NCI-H2081 (cell line): ENCODE results near the gene ENOPH1.

Experiments used
- DNase-seq, 2 experiments: peaks; one replicate each; lab custom pipeline; 2025; lab: John Stamatoyannopoulos, UW

Gene ENOPH1

DNA sequence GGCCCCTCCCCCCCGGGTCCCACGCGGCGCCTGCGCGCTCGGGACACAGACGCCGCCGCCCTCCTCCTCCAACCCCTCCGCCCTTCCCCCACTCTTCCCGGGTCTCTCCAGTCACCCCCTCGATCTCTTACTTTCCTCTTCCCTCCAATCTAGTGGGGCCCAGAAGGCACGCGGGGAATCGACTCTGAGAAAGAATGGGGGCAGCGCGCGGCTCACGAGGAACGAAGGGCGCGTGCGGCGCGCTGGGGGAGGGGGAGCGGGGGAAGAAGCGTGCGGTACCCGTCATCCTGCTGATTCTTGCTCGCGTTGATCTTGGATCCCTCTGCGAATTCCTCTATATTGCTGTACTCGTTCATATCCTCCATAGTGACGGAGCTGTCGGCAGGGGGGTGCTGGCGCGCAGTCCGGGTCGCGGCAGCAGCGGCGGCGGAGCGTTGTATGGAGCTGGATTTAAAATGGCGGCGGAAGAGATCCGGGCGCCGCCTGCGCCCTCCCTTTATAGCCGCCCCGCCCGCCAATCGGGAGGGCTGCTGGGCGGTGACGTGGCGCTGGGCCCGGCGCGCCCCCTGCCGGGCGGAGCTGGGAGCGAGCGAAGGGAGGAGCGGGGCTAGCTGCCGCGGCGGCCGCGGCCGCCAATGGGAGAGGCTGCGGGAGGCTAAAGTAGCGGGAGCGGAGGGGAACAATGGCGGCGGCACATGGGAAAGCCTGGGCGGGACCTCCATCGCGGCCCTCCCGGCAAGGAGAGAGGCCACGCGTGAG lies 1.2 kb upstream of the ENOPH1 start:
- DNase-seq: peak; percentile 82 to 88

GRCh38 chr4:82429728-82430192 lies 630 bp upstream of the ENOPH1 start:
- DNase-seq: peak in 1 of 2 experiments; percentile 69

GRCh38 chr4:82430964-82431745 lies 765 bp downstream of the ENOPH1 start:
- peak; percentile 41 to 51 for DNase-seq

- no peak for DNase-seq
These were observed 1.4 kb downstream of the ENOPH1 start for GRCh38 chr4:82431831-82432230.

DNA sequence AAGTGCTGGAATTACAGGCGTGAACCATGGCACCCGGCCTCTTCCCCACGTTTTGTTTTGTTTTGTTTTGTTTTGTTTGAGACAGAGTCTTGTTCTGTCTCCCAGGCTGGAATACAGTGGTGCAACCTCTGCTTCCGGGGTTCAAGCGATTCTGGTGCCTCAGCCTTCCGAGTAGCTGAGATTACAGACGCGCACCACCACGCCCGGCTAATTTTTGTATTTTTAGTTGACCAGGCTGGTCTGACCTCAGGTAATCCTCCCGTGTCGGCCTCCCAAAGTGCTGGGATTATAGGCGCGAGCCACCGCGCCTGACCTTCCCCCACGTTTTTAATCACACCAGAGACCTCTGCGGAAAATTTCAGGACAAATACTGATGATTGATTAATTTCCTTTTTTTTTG lies 2.2 kb downstream of the ENOPH1 start:
- DNase-seq: no peak

DNA sequence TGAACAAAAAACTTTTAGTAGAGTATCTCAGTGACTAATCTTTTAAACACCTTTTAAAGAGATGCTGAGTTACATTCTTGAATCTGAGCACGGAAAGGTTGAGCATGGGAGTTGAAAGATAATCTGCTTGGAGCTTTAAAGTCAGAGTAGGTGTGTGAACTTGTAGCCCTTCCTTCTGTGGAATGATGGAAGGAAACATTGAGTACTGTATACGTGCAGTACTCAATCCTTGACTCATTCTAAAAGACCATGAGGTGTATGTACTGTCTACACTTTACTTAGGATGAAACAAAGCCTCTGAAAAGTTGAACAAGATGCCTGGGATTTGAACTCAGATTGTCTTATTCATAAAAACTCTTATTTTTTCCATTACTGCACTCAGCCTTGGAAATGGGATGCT lies 3.4 kb downstream of the ENOPH1 start:
- DNase-seq: no peak

- DNase-seq: no peak
These were observed 4.6 kb downstream of the ENOPH1 start for GRCh38 chr4:82434949-82435348.

DNA sequence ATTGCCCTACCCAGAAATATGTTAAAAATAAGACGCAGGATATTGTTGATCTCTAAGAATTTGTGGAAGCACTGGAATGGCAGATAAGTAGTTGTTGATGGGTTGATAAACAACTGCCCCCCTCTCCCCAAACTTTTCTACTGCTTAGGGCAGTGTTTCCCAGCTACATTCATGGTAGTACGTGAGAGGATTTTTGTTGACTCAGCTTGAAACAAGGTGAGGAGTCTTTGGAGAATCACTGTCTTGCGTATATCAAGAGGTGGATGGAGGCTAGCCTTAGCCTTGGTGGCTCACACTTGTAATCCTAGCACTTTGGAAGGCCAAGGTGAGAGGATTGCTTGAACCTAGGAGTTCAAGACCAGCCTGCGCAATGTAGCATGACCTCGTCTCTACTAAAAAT lies 5.7 kb downstream of the ENOPH1 start:
- no peak for DNase-seq

DNA sequence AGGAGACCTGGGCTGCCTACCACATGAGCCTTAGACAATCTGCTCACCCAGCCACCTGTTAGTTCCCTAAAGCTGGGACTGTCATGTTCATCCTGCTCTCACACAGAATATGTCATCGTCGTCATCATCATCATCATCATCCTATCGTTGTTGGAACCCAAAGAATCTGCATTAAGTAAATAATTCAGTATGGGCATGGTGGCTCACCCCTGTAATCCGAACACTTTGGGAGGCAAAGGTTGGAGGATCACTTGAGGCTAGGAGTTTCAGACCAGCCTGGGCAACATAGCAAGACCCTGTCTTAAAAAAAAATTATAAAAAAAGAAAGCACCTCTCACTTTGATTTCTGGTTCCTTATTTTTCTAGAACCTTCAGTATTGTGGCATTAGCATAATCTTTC lies 6.4 kb downstream of the ENOPH1 start:
- no peak for DNase-seq

GRCh38 chr4:82437285-82438005 lies 7.1 kb downstream of the ENOPH1 start:
- no peak for DNase-seq

- no peak for DNase-seq
These were observed 8.7 kb downstream of the ENOPH1 start for GRCh38 chr4:82439088-82439487.

- no peak for DNase-seq
These were observed 17.5 kb downstream of the ENOPH1 start for GRCh38 chr4:82447886-82448285.

GRCh38 chr4:82450966-82451755 lies 20.8 kb downstream of the ENOPH1 start:
- no peak for DNase-seq

- DNase-seq: no peak
These were observed 21.6 kb downstream of the ENOPH1 start for GRCh38 chr4:82452026-82452425.

GRCh38 chr4:82457266-82457665 lies 26.9 kb downstream of the ENOPH1 start:
- no peak for DNase-seq

DNA sequence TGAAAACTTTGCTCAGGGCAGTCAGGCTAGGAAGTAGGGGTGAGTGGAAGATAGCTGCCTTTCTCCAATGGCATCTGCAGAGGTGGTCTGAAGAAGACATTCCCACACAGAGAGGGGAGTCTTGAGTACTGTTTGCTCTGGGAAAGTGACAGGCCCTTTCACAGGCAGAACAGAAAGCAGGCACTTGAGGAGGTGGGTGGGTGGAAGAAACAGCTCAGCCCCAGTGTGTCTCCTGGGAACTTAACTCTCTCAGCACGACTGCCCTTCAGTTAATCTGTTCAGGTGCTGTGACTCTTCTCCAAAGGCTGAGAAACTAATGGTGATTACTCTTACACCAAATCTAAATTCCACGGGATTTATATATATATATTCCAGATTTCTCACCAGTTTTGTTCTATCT lies 28.3 kb downstream of the ENOPH1 start:
- DNase-seq: no peak

DNA sequence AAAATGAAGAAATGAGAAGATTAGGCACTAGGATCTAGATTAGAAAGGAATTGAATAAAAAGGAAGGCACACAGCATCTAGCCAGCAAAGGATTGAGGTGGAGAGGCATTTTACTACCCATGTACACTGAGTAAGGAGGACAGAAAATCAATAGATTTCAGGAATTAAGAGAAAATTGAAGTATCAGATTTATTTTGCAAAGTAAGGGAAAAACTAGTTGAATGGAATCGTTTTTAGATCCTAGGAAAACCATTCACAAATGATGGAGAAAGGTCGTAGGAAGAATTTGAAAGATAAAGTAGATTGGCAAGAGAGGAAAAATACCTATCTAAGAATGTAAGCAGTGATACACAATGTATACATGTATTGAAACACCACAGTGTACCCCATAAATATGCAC lies 31.3 kb downstream of the ENOPH1 start:
- DNase-seq: no peak

DNA sequence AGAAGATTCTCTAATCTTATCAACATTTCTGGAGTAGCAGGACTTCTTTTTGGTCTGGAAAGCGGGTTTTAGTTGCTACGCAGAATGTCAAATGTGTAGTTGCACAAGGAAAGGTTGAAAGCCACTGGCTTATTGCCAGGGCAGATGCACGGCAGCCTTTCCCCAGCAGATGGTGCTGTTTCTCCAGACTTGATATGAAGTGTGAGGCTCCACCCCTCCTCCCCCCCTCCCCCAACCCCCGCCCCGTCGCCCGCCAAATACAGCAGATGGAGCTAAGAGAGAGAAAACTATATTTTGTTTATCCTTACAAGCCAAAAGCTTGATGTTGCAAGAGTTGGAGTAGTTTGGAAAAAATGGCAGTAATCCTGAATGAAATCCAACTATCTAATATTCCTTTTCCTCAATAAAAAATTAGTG lies 32.0 kb downstream of the ENOPH1 start:
- peak; percentile 68 to 74 for DNase-seq

- no peak for DNase-seq
These were observed 32.8 kb downstream of the ENOPH1 start for GRCh38 chr4:82463221-82463620.

- DNase-seq: no peak
These were observed 37.1 kb downstream of the ENOPH1 start for GRCh38 chr4:82467471-82467870.

- no peak for DNase-seq
These were observed 39.5 kb downstream of the ENOPH1 start for GRCh38 chr4:82469791-82470345.
